GM19035 (cell line): ENCODE data around the gene CCDC172.

ENCODE experiments used
- ATAC-seq: cut with Tn5 transposase; IDR thresholded peaks from one replicate; pipeline ENCODE4 v1.9.1; 2021; ENCODE audit not compliant: unreplicated experiment

CCDC172 gene, protein sequence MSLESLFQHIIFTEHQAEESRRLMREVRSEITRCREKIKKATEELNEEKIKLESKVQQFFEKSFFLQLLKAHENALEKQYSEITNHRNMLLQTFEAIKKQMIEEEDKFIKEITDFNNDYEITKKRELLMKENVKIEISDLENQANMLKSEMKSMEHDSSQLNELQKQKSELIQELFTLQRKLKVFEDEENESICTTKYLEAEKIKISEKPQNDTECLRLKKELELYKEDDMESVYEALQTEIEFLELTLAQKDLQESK

DNA sequence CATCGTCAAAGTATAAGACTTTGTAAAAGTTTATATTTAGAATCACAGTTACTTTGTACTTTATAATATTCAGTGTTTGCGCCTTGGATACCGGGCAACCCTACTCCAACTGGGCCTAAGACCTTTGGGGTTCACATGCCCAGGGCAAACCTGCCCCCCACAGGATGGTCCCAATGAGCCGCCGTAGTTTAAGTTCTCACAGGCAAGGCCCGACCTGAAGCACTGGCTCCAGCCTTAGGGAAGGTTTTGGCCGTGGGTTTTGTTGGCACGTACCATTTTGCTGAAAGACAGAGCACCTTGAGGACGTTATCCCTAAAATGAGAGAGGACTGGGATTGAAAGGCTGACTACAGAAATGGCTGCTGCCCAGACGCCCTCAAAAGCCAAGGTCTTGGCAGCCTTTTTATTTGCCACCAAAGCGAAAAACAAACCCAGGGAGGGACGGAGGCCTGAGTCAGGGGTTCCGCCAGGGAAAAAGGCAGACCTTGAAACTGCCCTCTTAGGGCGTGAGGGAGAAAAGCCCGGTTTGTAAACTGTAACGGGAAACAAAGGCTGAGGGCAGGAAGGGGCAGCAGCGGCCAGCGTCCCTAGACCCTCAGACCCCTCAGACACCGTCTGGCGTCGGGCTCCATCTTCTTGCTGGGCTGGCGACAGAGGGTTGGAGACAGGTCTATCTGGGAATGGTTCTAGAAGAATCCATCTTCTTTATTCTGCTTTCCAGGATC lies at the start of gene CCDC172:
Gene CCDC172, plus strand, starts transcription at position 222 of the 724 bp plus-strand sequence. CDS start 564 bp downstream, outside the sequence.
- ATAC-seq = no peak

DNA sequence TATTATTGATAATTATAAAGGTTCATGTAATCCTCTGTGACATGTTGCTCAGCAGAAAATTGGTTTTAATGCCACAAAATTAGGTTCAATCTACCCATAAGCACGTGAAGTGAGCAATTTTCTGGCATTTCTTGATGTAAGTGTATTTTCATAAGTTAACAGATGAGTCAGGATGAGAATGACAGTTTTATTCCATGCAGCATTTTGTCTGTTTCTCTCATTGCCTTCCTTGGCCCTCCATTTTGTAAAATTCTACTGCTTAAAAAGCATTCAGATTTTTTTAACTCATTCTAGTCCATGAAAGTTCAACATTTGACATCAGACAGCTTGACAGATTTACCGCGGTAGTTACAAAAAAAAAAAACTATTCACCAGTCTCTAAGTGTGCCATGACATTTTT lies 47.3 kb upstream of the CCDC172 start:
- no peak for ATAC-seq

DNA sequence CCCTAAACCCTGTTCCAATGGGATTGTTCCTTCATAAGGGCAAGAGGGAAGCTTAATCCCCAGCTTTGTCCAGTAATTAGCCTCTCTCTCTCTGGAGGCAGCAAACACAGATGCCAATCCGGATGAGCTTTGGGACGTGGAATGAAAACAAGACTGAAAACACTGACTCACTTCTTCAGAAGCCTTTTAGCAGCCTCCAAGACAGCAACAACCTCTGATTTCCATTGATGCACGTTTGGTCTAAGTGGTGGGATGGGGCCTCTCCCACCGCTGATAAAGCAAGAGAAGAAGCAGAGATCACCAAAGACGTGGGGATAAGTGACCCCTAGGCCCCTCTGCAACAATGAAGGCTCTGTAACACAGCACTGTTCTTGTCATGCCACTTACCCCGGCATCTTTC lies 45.4 kb upstream of the CCDC172 start:
- no peak for ATAC-seq

DNA sequence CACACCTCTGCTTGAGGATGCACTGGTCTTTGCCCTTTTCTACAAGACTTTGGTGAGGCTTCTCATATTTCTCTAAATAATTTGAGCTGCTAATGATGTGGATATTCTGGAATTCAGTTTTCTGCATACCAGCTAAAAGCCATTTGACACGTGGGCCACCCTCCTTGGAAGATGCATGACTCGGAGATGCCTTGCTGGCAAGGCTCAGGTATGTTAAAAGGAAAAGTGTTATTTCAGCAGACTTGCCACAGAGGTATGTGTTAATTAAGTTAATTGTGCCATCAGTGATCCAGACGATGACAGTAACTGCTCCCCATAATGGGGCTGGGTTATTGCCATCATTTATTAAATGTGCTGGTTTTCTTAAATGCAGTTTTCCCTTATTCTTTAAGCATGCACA lies 42.5 kb upstream of the CCDC172 start:
- ATAC-seq = no peak

DNA sequence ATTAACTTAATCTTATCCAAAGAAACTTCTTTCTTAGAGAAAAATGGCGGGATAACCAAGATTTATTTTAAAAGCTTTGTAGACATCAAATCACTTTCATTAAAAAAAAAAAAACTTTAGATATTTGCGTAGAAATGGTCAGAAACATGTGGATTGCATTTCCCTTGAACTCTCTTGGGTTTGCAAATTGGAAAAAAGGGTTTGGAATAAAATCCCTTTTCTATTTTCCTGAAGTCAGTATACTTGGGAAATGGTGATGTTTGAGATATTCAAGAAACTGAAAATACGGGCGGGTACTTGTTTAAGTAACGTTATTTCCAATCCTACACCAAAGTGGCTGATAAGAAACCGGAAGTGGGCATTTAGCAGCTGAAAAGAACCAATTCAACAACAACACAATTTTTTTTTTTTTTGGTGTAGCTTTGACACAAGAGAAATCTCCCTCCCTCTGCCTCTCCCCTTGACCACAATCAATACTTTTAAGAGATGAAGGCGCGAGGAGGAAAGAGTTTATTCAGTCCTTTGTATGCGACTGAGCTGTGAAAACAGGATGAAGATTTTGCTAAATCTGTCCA lies 37.5 kb upstream of the CCDC172 start:
- ATAC-seq = no peak

DNA sequence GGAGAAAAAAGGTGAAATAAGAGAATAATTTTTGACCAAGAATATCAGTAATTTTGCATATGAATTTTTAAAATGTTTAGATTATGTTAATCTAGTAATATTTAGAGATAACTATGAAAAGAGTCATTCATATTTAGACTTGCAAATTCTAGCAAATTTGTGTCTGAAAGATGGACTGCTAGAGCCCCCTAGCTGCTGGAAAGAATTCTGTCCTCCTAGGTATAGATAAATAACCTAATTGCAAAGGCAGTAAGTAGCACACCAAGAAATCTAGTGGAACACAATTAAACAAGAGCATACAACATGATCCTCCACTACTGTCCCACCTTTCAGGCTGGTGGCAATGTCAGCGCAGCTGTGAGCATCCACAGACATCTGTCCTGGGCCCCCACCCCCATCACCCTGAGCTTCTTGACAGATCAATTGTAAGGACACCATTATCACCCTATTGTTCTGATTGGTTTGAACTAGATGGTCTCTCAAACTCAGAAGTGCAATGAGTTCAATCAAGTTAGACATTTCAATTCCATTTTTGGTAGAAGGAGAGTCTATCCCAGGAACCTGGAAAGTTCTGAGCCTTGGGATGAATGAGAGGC lies 36.2 kb upstream of the CCDC172 start:
- ATAC-seq = peak; percentile 71

DNA sequence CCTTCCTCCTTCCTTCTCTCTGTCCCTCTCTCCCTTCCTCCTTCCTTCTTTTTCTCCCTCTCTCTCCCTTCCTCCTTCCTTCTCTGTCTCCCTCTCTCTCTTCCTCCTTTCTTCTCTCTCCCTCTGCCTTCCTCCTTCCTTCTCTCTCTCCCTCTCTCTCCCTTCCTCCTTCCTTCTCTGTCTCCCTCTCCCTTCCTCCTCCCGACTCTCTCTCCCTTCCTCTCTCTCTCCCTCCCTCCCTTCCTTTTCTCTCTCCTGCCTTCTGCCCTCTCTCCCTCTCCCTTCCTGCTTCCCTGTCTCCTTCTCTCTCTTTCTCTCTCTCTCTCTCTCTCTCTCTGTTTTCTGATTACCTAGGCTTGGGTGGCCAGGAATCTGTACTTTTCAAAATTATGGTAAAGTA lies 34.6 kb upstream of the CCDC172 start:
- no peak for ATAC-seq

DNA sequence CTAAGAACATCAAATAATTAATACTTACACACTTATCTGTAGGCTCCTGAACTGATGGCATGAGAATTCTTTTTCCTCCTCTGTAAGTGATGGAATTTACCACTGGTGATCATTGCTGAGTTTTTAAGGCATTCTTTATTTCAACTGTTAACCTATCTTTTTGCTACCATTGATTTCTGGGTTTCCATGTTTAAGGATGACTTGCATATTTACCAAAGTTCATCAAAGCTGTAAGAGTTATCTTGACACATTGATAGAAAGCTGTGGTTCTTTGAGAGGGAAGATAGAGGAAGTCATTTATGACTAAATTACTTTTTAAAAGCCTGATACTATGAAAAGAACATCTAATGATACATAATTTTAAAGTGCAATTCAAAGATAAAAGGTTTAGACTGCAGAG lies 31.8 kb upstream of the CCDC172 start:
- ATAC-seq = no peak

DNA sequence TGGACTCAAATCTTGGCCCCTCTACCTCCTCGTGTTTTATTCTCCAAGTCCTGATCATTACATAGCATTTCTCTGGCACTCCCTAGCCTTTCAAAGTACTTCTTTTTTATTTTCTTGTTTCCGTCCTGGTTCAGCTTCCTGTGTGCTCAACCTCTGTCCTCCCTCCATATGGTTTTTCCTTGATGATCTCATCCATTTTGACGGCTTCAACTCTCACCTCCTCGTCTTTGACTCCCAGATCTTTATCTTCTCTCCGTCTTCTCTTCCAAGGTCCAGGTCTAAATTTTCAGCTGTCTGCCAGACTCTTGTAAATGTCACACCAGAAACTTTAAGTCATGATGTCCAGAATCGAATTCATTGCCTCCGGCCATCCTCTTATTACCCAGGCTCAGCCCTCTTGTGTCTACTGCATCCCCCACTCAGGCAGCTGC lies 27.9 kb upstream of the CCDC172 start:
- no peak for ATAC-seq

DNA sequence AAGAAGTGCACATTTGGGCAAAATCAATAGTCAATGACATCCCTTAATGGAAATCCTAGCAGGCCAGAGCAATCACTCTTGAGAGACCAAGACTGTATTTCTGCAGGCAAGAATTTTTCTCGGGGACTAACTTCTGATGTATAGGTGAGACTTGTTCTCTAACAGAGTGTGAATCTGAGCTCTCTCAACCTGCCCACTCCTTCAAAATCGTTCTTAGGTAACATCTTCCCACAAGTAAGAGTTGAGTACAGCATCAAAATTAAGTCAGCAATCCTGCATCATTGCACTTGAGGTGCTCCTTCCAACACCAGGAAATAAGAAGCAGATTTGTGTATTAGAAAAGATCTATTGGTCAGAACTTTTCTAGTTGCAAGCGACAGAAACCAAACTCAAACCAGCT lies 25.7 kb upstream of the CCDC172 start:
- no peak for ATAC-seq

DNA sequence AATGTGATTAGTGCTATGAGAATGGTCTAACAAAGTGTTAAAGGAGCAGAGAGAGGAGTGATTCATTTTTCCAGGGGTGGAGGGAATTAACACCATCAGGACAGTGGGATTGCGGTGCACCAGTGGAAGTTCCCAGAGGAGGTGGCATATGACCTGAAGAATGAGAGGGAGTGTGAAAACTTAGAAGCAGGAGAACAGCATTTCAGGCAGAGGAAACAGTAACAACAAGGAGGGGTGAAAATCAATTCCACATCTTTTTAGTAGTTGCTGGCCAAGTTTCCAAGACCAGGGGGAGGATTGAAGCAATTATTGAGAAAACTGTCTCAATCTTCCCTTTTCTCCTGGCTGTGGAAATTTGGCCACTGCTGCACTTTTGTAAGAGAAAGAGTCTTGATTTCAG lies 23.7 kb upstream of the CCDC172 start:
- ATAC-seq = no peak

DNA sequence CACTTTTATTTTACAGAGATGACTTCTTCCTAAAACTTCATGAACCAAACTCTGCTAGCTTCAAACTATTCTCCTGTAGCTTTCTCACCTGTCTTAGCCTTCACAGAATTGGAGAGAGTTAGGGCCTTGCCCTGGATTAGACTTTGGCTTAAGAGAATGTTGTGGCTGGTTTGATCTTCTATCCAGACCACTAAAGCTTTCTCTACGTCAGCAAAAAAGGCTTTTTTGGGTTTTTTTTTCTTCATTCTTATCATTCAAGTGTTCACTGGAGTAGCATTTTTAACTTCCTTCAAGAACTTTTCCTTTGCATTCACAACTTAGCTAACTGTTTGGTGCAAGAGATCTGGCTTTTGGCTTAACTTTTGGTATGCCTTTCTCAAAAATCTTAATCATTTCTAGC lies 19.3 kb upstream of the CCDC172 start:
- no peak for ATAC-seq

DNA sequence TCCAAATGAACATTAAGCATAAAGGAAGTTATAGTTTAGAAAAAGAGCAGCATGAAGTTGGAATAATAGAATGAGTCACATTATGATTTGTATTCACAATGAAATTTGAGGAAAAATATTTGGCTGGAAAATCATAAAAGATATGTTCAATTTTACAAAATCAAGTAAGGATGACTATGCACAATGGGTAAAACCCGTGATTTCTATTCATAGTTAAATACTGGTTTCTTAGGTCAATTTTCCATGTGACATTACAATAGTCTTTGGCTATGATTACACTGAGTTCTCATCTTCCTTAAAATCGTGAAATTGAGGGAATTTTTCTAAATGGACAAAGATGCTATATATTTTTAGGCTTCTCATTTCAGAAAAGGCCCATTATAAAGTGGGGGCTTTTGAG lies 17.4 kb upstream of the CCDC172 start:
- no peak for ATAC-seq

DNA sequence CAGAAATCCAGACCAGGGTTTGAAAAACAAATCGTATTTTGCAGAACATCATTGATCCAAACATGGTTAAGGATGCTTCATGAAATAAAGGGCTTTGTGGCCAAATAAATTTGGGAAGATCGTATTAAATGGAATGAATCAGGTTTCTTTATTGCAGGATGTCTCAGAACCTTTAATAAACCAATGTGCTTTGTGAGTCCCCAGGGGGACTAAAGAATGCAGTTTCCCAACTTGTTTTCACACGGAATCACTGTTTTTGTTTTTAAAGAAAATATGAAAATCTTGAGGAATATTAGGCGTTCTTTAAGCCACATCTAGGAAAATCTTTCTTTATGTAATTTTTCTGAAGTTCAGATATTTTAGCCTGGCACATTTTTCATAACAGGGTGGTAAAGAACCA lies 16.8 kb upstream of the CCDC172 start:
- no peak for ATAC-seq

DNA sequence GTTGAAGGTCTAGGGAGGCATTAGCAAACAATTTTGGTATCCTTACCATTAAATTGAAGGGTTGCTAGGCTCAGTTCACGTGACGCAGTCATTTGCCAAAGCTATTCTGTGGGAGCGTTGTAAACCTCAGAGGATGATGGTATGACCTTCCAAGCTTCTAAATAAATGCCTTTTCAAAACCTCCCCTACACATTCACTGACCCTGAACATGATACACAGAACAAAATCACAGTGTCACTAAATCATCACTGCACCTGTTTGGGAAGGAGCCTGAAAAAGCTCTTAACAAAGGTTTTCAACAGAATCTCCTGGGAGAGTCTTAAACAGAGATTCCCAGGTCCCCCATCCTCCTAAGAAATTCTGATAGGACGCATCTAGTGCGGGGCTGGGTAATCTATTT lies 13.2 kb upstream of the CCDC172 start:
- no peak for ATAC-seq

DNA sequence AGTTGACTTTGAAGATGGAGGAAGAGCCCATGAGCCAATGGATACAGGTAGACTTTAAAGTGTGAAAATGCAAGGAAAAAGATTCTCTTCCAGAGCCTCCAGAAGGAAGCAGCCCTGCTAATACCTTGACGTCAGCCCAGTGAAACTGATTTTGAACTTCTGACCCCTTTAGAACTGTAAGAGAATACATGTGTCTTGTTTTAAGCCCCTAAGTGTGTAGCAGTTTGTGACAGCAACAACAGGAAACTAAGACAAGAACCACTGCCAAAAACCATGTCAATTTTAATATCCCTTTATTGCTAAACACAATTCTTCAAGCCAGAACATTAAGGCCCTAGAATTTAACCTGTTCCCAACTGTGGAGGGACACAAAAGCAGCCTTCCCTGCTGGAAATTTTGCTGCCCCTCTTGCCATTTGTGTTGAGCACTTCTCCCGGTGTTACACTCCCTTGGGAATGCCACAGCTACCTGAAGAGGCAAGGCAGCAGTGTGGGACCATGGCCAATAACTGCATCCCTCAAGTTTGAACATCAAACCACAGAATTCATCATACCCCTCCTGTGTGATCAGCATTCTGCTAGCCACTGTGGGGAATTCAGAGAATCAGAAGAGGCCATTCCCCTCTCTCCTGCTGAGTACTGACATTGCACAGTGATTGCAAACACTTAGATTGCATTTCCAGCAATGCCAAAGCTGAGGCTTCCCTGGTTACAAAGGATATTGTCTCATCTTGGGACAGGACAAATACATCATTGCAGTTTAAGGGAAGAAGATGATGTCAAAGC lies 12.3 kb upstream of the CCDC172 start:
- ATAC-seq = no peak

DNA sequence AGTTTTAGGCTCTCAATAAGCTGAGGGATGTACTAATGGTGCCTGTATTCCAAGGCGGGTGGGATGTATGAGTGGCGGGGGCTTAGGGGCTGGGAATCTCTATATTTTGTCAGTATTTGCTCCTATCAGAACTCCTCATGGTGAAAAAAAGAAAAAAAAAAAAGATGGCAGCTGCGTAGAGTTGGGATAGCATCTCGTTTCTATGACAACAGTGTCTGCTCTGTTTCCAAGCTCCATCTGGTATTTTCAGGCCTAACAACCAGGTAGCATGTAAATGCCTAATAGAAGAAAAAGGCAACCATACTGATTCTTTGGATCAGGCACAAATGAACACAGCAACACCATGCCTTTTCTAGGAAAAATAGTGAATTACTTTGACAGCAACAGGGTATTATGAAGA lies 11.7 kb upstream of the CCDC172 start:
- ATAC-seq = no peak

DNA sequence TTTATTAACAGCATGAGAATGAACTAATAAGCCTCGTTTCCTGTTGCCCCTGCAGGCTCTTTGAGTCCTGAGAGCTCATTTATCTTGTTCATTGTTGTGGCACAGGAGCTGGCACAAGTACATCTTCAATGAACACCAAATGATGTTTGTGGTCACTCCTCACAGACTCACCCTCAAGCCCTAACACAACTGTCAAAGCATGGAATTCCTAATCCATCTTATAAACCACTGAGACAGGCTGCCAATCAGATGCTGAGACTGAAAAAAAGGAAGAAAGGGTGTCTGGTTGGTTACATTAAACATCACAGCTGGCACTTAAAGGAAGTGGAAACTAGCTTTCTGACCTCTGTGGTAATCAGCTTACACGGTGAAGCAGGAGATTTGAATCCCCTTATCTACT lies 7.7 kb upstream of the CCDC172 start:
- ATAC-seq = no peak

DNA sequence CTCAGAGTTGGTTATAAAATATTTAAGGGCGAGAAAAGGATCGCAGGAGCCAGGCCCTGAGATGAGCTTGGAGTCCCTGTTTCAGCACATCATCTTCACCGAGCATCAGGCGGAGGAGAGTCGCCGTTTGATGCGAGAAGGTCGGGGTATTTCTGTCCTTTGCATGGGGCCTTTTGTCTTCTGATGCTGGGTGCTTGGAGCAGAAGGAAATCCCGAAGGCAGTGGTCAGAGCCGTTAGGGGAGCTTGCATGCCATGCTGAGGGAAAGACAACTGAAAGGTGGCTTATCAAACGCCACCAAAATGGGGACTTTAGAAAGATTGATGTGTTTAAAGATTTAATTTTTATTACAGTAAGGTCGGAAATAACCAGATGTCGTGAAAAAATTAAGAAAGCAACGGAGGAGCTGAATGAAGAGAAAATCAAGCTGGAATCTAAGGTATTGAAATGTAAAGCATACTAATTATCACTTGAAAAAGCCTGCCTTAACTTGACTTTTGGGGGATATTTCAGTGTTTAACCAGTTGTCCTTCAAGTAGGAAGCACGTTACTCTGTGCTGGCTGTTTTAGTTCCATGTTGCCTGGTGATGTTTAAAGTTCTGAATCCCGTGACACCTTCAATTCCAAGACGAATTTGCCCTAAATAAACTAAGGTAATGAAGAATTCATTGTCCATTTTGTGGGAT lies 845 bp downstream of the CCDC172 start:
- no peak for ATAC-seq

DNA sequence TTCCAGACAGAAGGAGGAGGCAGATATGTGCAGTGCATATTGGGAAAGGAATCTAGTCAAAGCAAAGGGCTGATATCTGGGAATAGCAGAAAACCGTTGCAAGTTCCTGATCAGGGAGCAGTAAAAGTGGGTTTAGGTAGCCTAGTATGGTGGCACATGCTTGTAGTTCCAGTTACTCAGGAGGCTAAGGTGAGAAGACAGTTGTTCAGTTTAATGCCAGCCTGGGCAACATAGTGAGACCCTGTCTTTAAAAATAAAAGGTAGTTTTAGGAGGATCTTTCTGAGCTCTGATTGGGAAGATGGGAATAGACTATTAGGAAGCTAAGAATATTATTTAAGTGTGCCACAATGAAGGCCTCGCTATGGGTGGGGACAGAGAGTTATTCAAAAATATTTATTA lies 1.7 kb downstream of the CCDC172 start:
- ATAC-seq = no peak

DNA sequence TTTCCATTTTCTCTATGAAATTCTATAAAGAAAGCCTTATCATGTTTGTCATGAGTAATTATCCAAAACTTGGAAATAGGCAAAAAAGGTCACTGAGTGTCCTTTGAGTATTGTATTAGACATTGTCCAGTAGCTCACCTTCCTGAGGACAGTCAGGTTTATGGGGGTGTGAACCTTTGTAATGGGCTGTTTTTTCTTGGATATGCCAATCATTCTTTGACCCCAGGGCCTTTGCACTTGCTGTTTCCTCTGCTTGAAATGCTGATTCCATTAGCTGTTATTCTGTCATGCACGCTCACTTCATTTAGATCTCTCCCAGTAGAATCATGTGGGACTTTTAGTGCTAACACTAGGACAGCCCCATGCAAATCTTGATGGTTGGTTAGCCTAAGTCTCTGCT lies 4.9 kb downstream of the CCDC172 start:
- ATAC-seq = no peak
